Measurements from ENCODE around the gene UPF1. TPM values are rescaled to one million over a fixed set of nuclear protein-coding genes. Genes with fewer than 3 reads are reported as not detected.
"Not testable (repeated sequence)": the region's sequence is repeated elsewhere in the genome, so short reads cannot be mapped to it uniquely, and the experiment has no call there.

Gene UPF1
- total RNA-seq, 3 donors from 2014 or later = 116 to 123 (median 118) TPM

- ATAC-seq = no peak
- DNase-seq = no peak
- Mint-ChIP-seq H3K9me3 (no peaks in the 10 kb centered on the region), H3K36me3 (ENCODE audit: insufficient read depth) (peaks cover 18% of the 10 kb centered on the region), H3K4me1 (ENCODE audit: low read depth) (no peaks in the 10 kb centered on the region), H3K4me3 (no peak overlapping the region), H3K27me3 (ENCODE audit: low read depth) (no peaks in the 10 kb centered on the region)
These were observed 73.9 kb downstream of the UPF1 start for GRCh38 chr19:18905513-18906236.

GRCh38 chr19:18906605-18907519 is 75.1 kb downstream of the UPF1 start:
- DNase-seq (no peak), ATAC-seq (no peak)
- Mint-ChIP-seq H3K36me3 (ENCODE audit: insufficient read depth) (peaks cover 17% of the 10 kb centered on the region), H3K9me3 (no peaks in the 10 kb centered on the region), H3K4me1 (ENCODE audit: low read depth) (no peaks in the 10 kb centered on the region), H3K4me3 (no peak overlapping the region), H3K27me3 (ENCODE audit: low read depth) (no peaks in the 10 kb centered on the region)

- no peak overlapping the region for H3K4me3 Mint-ChIP-seq
These were observed 77.3 kb downstream of the UPF1 start for GRCh38 chr19:18908917-18909619.

GRCh38 chr19:18910010-18910409 is 78.3 kb downstream of the UPF1 start:
- Mint-ChIP-seq H3K4me3 (no peak overlapping the region), H3K9me3 (no peaks in the 10 kb centered on the region), H3K27me3 (ENCODE audit: low read depth) (no peaks in the 10 kb centered on the region), H3K36me3 (ENCODE audit: insufficient read depth) (peaks cover 26% of the 10 kb centered on the region), H3K4me1 (ENCODE audit: low read depth) (peaks cover 3% of the 10 kb centered on the region)
- no peak for ATAC-seq
- no peak for DNase-seq

More at GRCh38 chr19:18908917-18909619, 77.3 kb downstream of the UPF1 start:
- H3K36me3 Mint-ChIP-seq (ENCODE audit: insufficient read depth) = peaks cover 27% of the 10 kb centered on the region
- H3K9me3 Mint-ChIP-seq = no peaks in the 10 kb centered on the region
- H3K27me3 Mint-ChIP-seq (ENCODE audit: low read depth) = no peaks in the 10 kb centered on the region
- ATAC-seq (no peak), DNase-seq (no peak)
- peaks cover 3% of the 10 kb centered on the region for H3K4me1 Mint-ChIP-seq (ENCODE audit: low read depth)

GRCh38 chr19:18910801-18911436 is 79.2 kb downstream of the UPF1 start:
- Mint-ChIP-seq H3K9me3 (no peaks in the 10 kb centered on the region), H3K4me1 (ENCODE audit: low read depth) (peaks cover 9% of the 10 kb centered on the region), H3K27me3 (ENCODE audit: low read depth) (no peaks in the 10 kb centered on the region), H3K36me3 (ENCODE audit: insufficient read depth) (peaks cover 19% of the 10 kb centered on the region), H3K4me3 (no peak overlapping the region)
- ATAC-seq = no peak
- DNase-seq = no peak

GRCh38 chr19:18912933-18913332 is 81.2 kb downstream of the UPF1 start:
- ATAC-seq = no peak
- no peaks in the 10 kb centered on the region for H3K9me3 Mint-ChIP-seq
- DNase-seq = no peak
- no peaks in the 10 kb centered on the region for H3K27me3 Mint-ChIP-seq (ENCODE audit: low read depth)
- H3K4me3 Mint-ChIP-seq = no peak overlapping the region
- H3K4me1 Mint-ChIP-seq (ENCODE audit: low read depth) = peaks cover 20% of the 10 kb centered on the region
- peaks cover 18% of the 10 kb centered on the region for H3K36me3 Mint-ChIP-seq (ENCODE audit: insufficient read depth)

- no peak overlapping the region for H3K4me3 Mint-ChIP-seq
- no peaks in the 10 kb centered on the region for H3K27me3 Mint-ChIP-seq (ENCODE audit: low read depth)
- peaks cover 18% of the 10 kb centered on the region for H3K36me3 Mint-ChIP-seq (ENCODE audit: insufficient read depth)
- DNase-seq (no peak), ATAC-seq (no peak)
- peaks cover 23% of the 10 kb centered on the region for H3K4me1 Mint-ChIP-seq (ENCODE audit: low read depth)
- no peaks in the 10 kb centered on the region for H3K9me3 Mint-ChIP-seq
These were observed 81.7 kb downstream of the UPF1 start for GRCh38 chr19:18913466-18913865.

GRCh38 chr19:18915639-18916038 is 83.9 kb downstream of the UPF1 start:
- no peak for ATAC-seq
- no peaks in the 10 kb centered on the region for H3K9me3 Mint-ChIP-seq
- peaks cover 16% of the 10 kb centered on the region for H3K36me3 Mint-ChIP-seq (ENCODE audit: insufficient read depth)
- H3K4me3 Mint-ChIP-seq = peak overlapping the region; percentile 19
- peak; percentile 15 for DNase-seq
- H3K4me1 Mint-ChIP-seq (ENCODE audit: low read depth) = peaks cover 36% of the 10 kb centered on the region
- H3K27me3 Mint-ChIP-seq (ENCODE audit: low read depth) = no peaks in the 10 kb centered on the region

- H3K4me3 Mint-ChIP-seq = peak overlapping the region; percentile 60
- not testable (repeated sequence) for DNase-seq; H3K9me3 Mint-ChIP-seq; H3K27me3 Mint-ChIP-seq (ENCODE audit: low read depth); ATAC-seq
- peaks cover 16% of the 10 kb centered on the region for H3K36me3 Mint-ChIP-seq (ENCODE audit: insufficient read depth)
- H3K4me1 Mint-ChIP-seq (ENCODE audit: low read depth) = peaks cover 41% of the 10 kb centered on the region
These were observed 85.8 kb downstream of the UPF1 start for GRCh38 chr19:18917593-18917992.

Other genes starting within 250 kb of the UPF1 start
- 100 to 1,000 TPM in 2 of 3 donors, 10 to 100 TPM in 1; 99.7 to 139 (median 119) TPM for gene REX1BD, start 243.2 kb upstream of the UPF1 start, total RNA-seq
- gene CRLF1, start 225.2 kb upstream of the UPF1 start, total RNA-seq = under 1 TPM in 2 of 3 donors, not detected in 1; 0.32 to 0.76 TPM
- gene TMEM59L, start 219.1 kb upstream of the UPF1 start, total RNA-seq = not detected
- gene KLHL26, start 194.9 kb upstream of the UPF1 start, total RNA-seq = 10 to 100 TPM; 14.7 to 20.3 (median 17.0) TPM
- gene CRTC1, start 148.3 kb upstream of the UPF1 start, total RNA-seq = 1 to 10 TPM; 7.8 to 9.6 (median 8.9) TPM
- gene COMP, start 40.7 kb upstream of the UPF1 start, total RNA-seq = not detected
- under 1 TPM in 1 of 3 donors, not detected in 2; 0.13 TPM for gene CERS1, start 64.2 kb downstream of the UPF1 start, total RNA-seq
- 100 to 1,000 TPM; 258 to 293 (median 270) TPM for gene COPE, start 87.4 kb downstream of the UPF1 start, total RNA-seq
- 100 to 1,000 TPM; 170 to 178 (median 176) TPM for gene DDX49, start 87.8 kb downstream of the UPF1 start, total RNA-seq
- gene HOMER3, start 109.3 kb downstream of the UPF1 start, total RNA-seq = 1 to 10 TPM in 1 of 3 donors, under 1 TPM in 2; 0.53 to 1.1 (median 0.79) TPM
- 10 to 100 TPM; 66.8 to 76.6 (median 71.8) TPM for gene SUGP2, start 201.6 kb downstream of the UPF1 start, total RNA-seq
- gene ARMC6, start 201.6 kb downstream of the UPF1 start, total RNA-seq = 10 to 100 TPM; 80.0 to 93.9 (median 80.6) TPM
- 10 to 100 TPM in 1 of 3 donors, 1 to 10 TPM in 2; 8.9 to 11.1 (median 8.9) TPM for gene SLC25A42, start 232.0 kb downstream of the UPF1 start, total RNA-seq